ENCODE results near the gene SARS2.
A peak's percentile ranks its signal among the peaks of the same experiment; 100 is the strongest.
"Not testable (repeated sequence)": the region's sequence is repeated elsewhere in the genome, so short reads cannot be mapped to it uniquely, and the experiment has no call there.

The SARS2 gene

GRCh38 chr19:38945562-38946228 is 15.1 kb upstream of the SARS2 start:
- DNase-seq: no peak

- no peak for DNase-seq
Measured at GRCh38 chr19:38944981-38945506, 14.5 kb upstream of the SARS2 start.

- DNase-seq: no peak
Measured at GRCh38 chr19:38942471-38943181, 12.1 kb upstream of the SARS2 start.

DNA sequence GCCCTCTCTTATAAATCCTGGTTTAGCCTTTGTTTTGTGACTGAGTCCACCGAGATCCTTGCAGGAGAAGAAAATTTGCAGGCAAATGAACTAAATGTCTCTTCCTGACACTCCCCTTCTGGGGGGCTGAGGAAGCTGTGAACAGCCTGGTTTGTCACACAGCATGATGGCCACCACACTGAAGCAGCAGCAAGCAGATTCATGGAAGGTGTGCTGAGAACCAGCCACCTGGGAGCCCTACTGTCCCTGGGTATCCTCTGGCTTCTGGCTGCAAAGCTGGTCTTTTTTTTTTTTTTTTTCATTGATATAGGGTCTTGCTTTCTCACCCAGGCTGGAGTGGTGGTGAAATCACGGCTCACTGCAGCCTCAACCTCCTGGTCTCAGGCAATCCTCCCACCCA is 11.4 kb upstream of the SARS2 start:
- no peak for DNase-seq

DNA sequence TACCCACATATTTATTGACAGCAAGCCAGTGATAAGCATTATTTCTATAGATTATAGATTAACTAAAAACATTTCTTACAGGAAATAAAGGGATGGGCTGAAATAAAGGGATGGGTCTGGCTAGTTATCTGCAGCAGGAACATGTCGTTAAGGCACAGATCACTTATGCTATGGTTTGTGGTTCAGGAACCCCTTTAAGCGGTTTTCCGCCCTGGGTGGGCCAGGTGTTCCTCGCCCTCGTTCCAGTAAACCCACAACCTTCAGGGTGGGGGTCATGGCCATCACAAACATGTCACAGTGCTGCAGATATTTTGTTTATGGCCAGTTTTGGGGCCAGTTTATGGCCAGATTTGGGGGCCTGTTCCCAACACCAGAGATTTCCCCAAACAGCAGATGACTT is 10.9 kb upstream of the SARS2 start:
- DNase-seq: not testable (repeated sequence)

DNA sequence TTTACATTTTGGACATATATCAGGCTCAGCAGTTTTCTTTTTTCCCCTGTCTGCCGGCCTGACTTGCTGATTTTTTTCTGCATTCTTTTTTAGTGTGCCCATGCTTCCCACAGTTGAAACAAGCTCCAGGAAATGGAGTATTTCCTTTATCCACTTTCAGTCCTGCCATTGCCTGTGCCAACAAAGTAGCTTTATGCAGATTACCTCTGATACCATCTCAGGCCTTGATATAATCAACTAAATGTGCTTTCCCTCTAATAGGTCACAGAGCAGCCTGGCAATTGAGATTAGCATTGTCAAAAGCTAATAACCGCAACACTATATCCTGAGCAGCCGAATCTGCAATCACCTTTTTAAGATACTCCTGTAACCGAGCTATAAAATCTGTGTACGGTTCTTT is 9.4 kb upstream of the SARS2 start:
- no peak for DNase-seq

- no peak for DNase-seq
Measured at GRCh38 chr19:38933544-38933943, 3.0 kb upstream of the SARS2 start.

DNA sequence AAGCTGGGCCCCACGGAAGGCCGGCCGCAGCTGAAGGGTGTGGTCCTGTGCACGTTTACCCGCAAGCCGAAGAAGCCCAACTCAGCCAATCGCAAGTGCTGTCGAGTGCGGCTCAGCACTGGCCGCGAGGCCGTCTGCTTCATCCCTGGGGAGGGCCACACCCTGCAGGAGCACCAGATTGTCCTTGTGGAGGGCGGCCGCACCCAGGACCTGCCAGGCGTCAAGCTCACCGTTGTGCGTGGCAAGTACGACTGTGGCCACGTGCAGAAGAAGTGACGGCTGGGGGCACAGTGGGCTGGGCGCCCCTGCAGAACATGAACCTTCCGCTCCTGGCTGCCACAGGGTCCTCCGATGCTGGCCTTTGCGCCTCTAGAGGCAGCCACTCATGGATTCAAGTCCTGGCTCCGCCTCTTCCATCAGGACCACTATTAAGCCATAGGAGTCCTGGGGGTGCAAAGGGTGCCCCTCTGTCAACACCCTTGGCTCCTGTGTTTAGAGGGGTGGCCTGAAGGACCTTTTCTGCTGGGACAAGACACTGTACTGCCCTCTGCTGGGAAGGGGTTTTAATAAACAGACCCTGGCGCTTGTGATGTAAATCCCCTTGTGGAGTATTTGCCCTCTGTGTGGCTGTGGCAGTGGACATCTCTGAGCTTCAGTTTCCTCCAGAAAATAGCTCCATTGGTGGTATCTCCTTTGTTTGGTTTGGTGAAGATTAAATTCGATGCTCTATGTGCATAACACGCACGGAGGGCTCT is 2.0 kb upstream of the SARS2 start:
- DNase-seq: peak; percentile 50

- no peak for DNase-seq
Measured at GRCh38 chr19:38931521-38931793, 894 bp upstream of the SARS2 start.

DNA sequence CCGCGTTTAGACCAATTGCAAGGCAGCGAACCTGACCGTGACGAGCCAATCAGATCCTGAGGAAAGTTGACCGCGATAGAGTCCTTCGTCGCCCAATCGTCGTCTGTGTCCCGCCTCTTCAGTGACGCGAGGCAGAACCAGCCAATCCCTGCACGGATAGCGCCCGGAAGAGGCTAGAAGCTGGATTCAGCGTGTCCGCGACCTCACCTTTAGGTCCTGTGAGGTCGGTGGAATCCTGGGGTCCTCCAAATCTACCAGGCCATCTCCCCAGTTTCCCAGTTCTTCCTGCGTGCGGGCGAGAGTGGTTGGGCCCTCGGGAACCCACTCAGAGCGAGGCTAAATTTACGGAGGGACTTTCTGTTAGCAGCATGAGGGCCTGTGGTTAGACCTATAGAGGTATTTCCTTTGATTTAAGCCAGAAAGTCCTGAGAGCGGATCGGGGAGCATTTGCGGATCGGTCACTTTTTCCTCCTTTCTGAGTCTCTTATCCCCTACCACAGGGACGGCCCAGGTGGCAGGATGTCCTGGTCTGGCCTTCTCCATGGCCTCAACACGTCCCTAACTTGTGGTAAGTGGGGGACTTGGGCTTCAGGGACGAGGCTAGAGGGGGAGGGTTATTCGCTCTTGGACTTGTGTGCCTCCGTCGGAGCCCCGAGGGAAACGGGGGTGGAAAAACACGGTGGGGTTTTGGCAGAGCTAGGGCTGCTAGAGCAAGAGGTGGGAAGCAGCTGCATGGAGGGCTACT is 385 bp upstream of the SARS2 start, which contains the start of gene MRPS12:
Gene MRPS12, plus strand, starts transcription at position 169 of the 745 bp plus-strand sequence. Its CDS starts 351 bp downstream, at position 520.
- peak; percentile 99 for DNase-seq

GRCh38 chr19:38928391-38929001 is 2.1 kb downstream of the SARS2 start:
- DNase-seq: no peak

DNA sequence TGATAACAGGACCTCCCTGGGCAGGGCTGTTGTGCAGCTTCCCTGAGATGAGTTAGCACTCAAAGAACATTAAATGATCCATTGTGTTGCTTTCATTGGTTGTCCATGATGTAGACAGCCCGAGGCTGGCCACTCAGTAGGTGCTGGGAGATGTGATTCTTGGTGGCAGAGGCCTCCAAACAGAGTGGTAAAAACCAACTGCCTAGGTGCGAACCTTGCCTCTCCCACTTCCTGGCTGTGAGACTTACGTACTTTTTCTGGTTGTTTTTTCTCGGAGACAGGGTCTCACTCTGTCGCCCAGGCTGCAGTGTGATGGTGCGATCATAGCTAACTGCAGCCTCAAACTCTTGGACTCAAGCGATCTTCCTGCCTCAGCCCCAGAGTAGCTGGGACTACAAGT is 6.2 kb downstream of the SARS2 start:
- DNase-seq: no peak

DNA sequence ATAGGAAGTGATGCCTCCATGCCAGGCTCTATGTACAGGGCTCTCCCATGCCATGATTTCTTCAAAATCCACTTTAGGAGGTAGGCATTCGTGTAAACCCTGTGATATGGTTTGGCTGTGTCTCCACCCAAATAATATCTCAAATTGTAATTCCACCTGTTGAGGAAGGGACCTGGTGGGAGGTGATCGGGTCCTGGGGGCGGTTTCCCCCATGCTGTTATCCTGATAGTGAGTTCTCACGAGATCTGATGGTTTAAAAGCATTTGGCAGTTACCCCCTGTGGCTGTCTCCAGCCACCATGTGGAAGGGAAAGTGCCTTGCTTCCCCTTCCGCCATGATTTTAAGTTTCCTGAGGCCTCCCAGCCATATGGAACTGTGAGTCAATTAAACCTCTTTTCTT is 8.1 kb downstream of the SARS2 start:
- no peak for DNase-seq

- no peak for DNase-seq
Measured at GRCh38 chr19:38921420-38922274, 8.9 kb downstream of the SARS2 start.

DNA sequence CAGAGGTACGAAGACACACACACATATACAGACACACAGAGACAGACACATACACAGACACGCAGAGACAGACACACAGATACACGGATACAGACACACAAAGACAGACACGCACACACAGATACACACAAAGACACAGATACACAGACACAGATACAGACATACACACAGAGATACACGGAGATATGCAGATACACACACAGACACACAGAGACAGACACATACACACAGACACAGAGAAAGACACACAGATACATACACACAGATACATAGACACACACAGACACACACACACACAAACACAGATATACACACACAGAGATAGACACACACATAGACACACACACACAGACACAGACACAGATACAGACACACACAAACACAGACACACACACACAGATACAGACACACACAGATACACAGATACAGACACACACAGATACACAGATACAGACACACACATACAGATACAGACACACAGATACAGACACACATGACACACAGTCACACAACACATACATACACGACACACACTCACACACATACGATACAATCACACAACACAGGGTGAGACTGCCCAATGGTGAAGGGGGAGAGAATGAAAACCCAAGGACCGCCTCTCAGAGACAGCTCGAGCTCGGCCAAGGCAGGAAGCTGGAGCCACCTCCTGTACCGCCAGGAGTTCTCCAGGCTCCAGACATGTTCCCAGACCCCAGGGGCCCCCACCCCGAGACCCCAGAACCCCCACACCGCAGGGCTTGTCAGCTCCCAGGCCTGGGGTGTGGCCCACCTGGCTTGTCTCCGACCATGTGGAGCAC is 9.8 kb downstream of the SARS2 start:
- DNase-seq: no peak

GRCh38 chr19:38919837-38920601 is 10.5 kb downstream of the SARS2 start:
- no peak for DNase-seq

DNA sequence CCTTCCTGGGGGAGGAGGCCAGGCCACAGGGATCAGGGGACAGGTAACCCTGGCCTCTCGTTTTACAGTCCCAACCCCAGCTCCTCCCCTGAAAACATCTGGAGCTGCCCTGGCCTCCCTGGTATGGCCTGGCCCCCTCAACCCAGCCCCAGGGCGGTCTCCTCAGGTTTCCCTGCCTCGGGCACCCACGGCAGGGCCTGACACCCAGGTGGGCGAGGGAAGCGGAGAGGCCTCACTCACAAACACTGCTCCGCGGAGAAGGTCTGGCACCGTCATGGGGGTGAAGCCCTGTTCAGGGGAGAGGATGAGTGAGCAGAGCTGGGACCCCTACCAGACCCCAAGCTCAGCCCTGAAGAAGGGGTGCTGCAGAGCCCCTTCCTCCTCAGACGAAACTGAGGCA is 12.0 kb downstream of the SARS2 start:
- DNase-seq: no peak

GRCh38 chr19:38917921-38918491 is 12.6 kb downstream of the SARS2 start:
- no peak for DNase-seq

DNA sequence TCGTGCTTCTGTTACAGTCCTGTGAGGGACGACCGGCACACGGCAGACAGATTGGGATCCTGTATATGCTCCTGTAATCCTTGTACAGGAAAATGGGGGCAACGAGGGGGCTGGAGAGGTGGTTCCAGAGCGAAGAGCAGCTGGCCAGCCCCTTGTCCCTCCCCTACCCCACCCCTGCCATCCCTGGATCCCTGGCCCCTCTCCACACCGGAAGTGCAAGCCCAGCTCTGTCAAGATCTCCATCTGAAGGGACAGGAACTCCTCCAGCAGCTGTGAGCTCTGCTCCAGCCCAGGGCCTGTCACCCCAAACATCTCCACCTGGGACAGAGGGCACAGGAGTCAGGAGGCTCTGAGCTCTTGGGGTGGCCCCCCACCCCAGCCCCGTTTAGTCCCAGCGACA is 13.0 kb downstream of the SARS2 start:
- DNase-seq: no peak

All from activated CD4-positive, alpha-beta T cell treated with anti-CD3 and anti-CD28 coated beads for 48 hours (primary cell).